Mammary microvascular endothelial cell (primary cell): ENCODE results near the gene TRNP1. TPM values are rescaled to one million over a fixed set of nuclear protein-coding genes. Genes with fewer than 3 reads are reported as not detected.

Experiments
- total RNA-seq: library from RNA; depleted of rRNA; stranded (reverse); fragments of >200 nt; gene quantifications from 2 replicates; pipeline ENCODE4 v1.2.3, GENCODE V29; 2015

Gene TRNP1
- 230 and 265 TPM in 2 replicates for total RNA-seq

GRCh38 chr1:26993237-26994019 lies at the start of gene TRNP1:
Gene TRNP1, plus strand, starts transcription at chr1:26993692. Its CDS starts 95 bp downstream, at chr1:26993787.

GRCh38 chr1:26959722-26960624 lies 33.5 kb upstream of the TRNP1 start, which contains the start of gene KDF1:
Gene KDF1, minus strand, starts transcription at chr1:26960468. Its CDS starts 8,088 bp downstream, at chr1:26952380.

Other genes with a start within 250 kb of the TRNP1 start
- gene PIGV, start 205.7 kb upstream of the TRNP1 start, total RNA-seq = 4.8 and 8.4 TPM in 2 replicates
- 13.8 and 19.3 TPM in 2 replicates for gene ZDHHC18, start 167.0 kb upstream of the TRNP1 start, total RNA-seq
- gene SFN, start 130.5 kb upstream of the TRNP1 start, total RNA-seq = 0.20 and 0.80 TPM in 2 replicates
- 4.5 and 10.2 TPM in 2 replicates for gene GPN2, start 103.4 kb upstream of the TRNP1 start, total RNA-seq
- gene GPATCH3, start 93.2 kb upstream of the TRNP1 start, total RNA-seq = 8.3 and 10.3 TPM in 2 replicates
- not detected in 2 replicates for gene NR0B2, start 79.7 kb upstream of the TRNP1 start, total RNA-seq
- 99.9 and 108 TPM in 2 replicates for gene NUDC, start 71.9 kb upstream of the TRNP1 start, total RNA-seq
- gene KDF1, start 33.2 kb upstream of the TRNP1 start, total RNA-seq = not detected in 2 replicates
- gene TENT5B, start 19.2 kb downstream of the TRNP1 start, total RNA-seq = 3.0 and 3.7 TPM in 2 replicates
- 21.3 and 28.6 TPM in 2 replicates for gene SLC9A1, start 161.4 kb downstream of the TRNP1 start, total RNA-seq
- 20.1 and 23.4 TPM in 2 replicates for gene WDTC1, start 240.9 kb downstream of the TRNP1 start, total RNA-seq